IMR-90 (cell line): ENCODE results near the gene KRT36. TPM values are rescaled to one million over a fixed set of nuclear protein-coding genes. Genes with fewer than 3 reads are reported as not detected.

Experiments used
- ATAC-seq: fragments of 200-7000 bp; cut with Tn5 transposase; 2 replicates; pipeline ENCODE4 v1.9.1; 2020; ENCODE audit warnings: low read depth, mild to moderate bottlenecking, moderate library complexity
- BruUV-seq: library from RNA; stranded (reverse); fragments of 400-500 nt; replicated peaks from 2 replicates; lab custom pipeline; 2021; lab: Mats Ljungman, UMichigan
- CTCF ChIA-PET: fragments of 300-600 bp; formaldehyde crosslinking; extraction: SDS; loops from one replicate; lab custom pipeline; 2021; ENCODE audit warnings: antibody characterized with exemption; lab: Yijun Ruan, JAX
- POLR2A ChIA-PET: fragments of 300-600 bp; sonication (Branson Sonifier 250); formaldehyde crosslinking; loops from one replicate; lab custom pipeline; 2022; ENCODE audit warnings: antibody characterized with exemption; ENCODE audit not compliant: unreplicated experiment; lab: Charles Lee
- DNase-seq: peaks from one replicate; pipeline ENCODE4 v3.0.0; 2013
- H2AFZ ChIP-seq: replicated peaks from 2 replicates; pipeline ENCODE3; 2013; ENCODE audit warnings: low read length, mild to moderate bottlenecking; ENCODE audit not compliant: poor library complexity
- H2AK5ac ChIP-seq: 2 replicates; pipeline ENCODE4 v1.6.1; 2013; ENCODE audit warnings: low read depth, low read length, inconsistent platforms
- H2AK9ac ChIP-seq: replicated peaks from 2 replicates; pipeline ENCODE3; 2013; ENCODE audit warnings: mild to moderate bottlenecking, low read depth, low read length, moderate library complexity; ENCODE audit not compliant: poor library complexity
- H2BK120ac ChIP-seq: 2 replicates; pipeline ENCODE4 v1.6.1; 2013; ENCODE audit warnings: low read depth, low read length, inconsistent platforms
- H2BK15ac ChIP-seq: 3 replicates; pipeline ENCODE4 v1.6.1; 2013; ENCODE audit warnings: low read depth, low read length, inconsistent platforms
- H2BK20ac ChIP-seq: 2 replicates; pipeline ENCODE4 v1.6.1; 2013; ENCODE audit warnings: low read depth, mild to moderate bottlenecking, inconsistent platforms, low read length, moderate library complexity
- H2BK5ac ChIP-seq: 2 replicates; pipeline ENCODE4 v1.6.1; 2013; ENCODE audit warnings: mild to moderate bottlenecking, low read depth, low read length, inconsistent platforms; ENCODE audit not compliant: poor library complexity, severe bottlenecking
- H3K14ac ChIP-seq: replicated peaks from 2 replicates; pipeline ENCODE4 v1.6.1; 2013; ENCODE audit warnings: low read depth, low read length, inconsistent platforms
- H3K18ac ChIP-seq: 2 replicates; pipeline ENCODE4 v1.6.1; 2013; ENCODE audit warnings: low read depth, low read length, control low read depth
- H3K23ac ChIP-seq: 2 replicates; pipeline ENCODE4 v1.6.1; 2013; ENCODE audit warnings: low read depth, low read length, inconsistent platforms
- H3K27ac ChIP-seq: 2 replicates; pipeline ENCODE4 v1.5.1; 2013; ENCODE audit warnings: mild to moderate bottlenecking, control low read depth, low read length; ENCODE audit not compliant: insufficient read depth
- H3K27me3 ChIP-seq: 2 replicates; pipeline ENCODE4 v1.6.1; 2013; ENCODE audit warnings: low read length; ENCODE audit not compliant: control insufficient read depth, insufficient read depth
- H3K36me3 ChIP-seq: 2 replicates; pipeline ENCODE4 v1.6.1; 2013; ENCODE audit warnings: low read length, mixed read lengths; ENCODE audit not compliant: control insufficient read depth, insufficient read depth
- H3K4ac ChIP-seq: 2 replicates; pipeline ENCODE4 v1.6.1; 2013; ENCODE audit warnings: low read depth, low read length, inconsistent platforms
- H3K4me1 ChIP-seq: 2 replicates; pipeline ENCODE4 v1.6.1; 2013; ENCODE audit warnings: low read length, mixed read lengths; ENCODE audit not compliant: control insufficient read depth, insufficient read depth
- H3K4me2 ChIP-seq: 2 replicates; pipeline ENCODE4 v1.6.1; 2013; ENCODE audit warnings: low read depth, mild to moderate bottlenecking, control low read depth, low read length, moderate library complexity
- H3K4me3 ChIP-seq: 2 replicates; pipeline ENCODE4 v1.5.1; 2013; ENCODE audit warnings: low read depth, mild to moderate bottlenecking, control low read depth, low read length, moderate library complexity; ENCODE audit not compliant: insufficient read depth
- H3K56ac ChIP-seq: 2 replicates; pipeline ENCODE4 v1.6.1; 2013; ENCODE audit warnings: low read length, inconsistent platforms; ENCODE audit not compliant: insufficient read depth; ENCODE audit errors: extremely low read depth
- H3K79me1 ChIP-seq, 2 experiments: 2 replicates each; pipeline ENCODE4 v1.6.1; 2013; ENCODE audit warnings: low read length in 2 of 2, inconsistent platforms in 1 of 2, low read depth in 1 of 2
- H3K9ac ChIP-seq: 2 replicates; pipeline ENCODE4 v1.6.1; 2013; ENCODE audit warnings: low read depth, low read length, control low read depth
- H3K9me1 ChIP-seq: 2 replicates; pipeline ENCODE4 v1.6.1; 2013; ENCODE audit warnings: low read length, inconsistent platforms; ENCODE audit not compliant: insufficient read depth
- H3K9me3 ChIP-seq: 2 replicates; pipeline ENCODE4 v1.6.1; 2013; ENCODE audit warnings: low read length; ENCODE audit not compliant: control insufficient read depth, insufficient read depth
- H4K20me1 ChIP-seq: 2 replicates; pipeline ENCODE4 v1.6.1; 2013; ENCODE audit warnings: low read length, inconsistent platforms; ENCODE audit not compliant: insufficient read depth
- H4K5ac ChIP-seq: 2 replicates; pipeline ENCODE4 v1.6.1; 2013; ENCODE audit warnings: mild to moderate bottlenecking, low read depth, low read length, control low read depth
- H4K8ac ChIP-seq, 2 experiments: 2 replicates each; pipeline ENCODE4 v1.6.1; 2013; ENCODE audit warnings: low read depth in 2 of 2, low read length in 2 of 2, control low read depth in 1 of 2, inconsistent platforms in 1 of 2
- H4K91ac ChIP-seq: 2 replicates; pipeline ENCODE4 v1.6.1; 2013; ENCODE audit warnings: low read depth, low read length, inconsistent platforms; ENCODE audit not compliant: insufficient read depth
- BHLHE40 ChIP-seq: fragments of 150-350 bp; IDR thresholded peaks from 2 replicates; pipeline ENCODE4 v1.6.1; 2016; ENCODE audit warnings: mild to moderate bottlenecking, low read depth, low read length
- CEBPB ChIP-seq: IDR thresholded peaks from 2 replicates; pipeline ENCODE4 v1.6.1; 2012; ENCODE audit warnings: low read depth, low read length, improper control_type of control experiment
- FOS ChIP-seq: fragments of 150-350 bp; IDR thresholded peaks from 2 replicates; pipeline ENCODE4 v1.6.1; 2016; ENCODE audit warnings: low read depth, low read length
- MAFK ChIP-seq: IDR thresholded peaks from 2 replicates; pipeline ENCODE4 v1.6.1; 2012; ENCODE audit warnings: low read depth, low read length, improper control_type of control experiment
- MAZ ChIP-seq: IDR thresholded peaks from 2 replicates; pipeline ENCODE4 v1.6.1; 2012; ENCODE audit warnings: low read depth, mild to moderate bottlenecking, low read length, improper control_type of control experiment, moderate library complexity, borderline replicate concordance
- POLR2A ChIP-seq: IDR thresholded peaks from 2 replicates; pipeline ENCODE4 v1.6.1; 2012; ENCODE audit warnings: mild to moderate bottlenecking, low read depth, low read length
- RAD21 ChIP-seq: IDR thresholded peaks from 2 replicates; pipeline ENCODE4 v1.6.1; 2012; ENCODE audit warnings: low read length, improper control_type of control experiment
- dilution Hi-C: fragments of 300-500 bp; cut with HindIII; formaldehyde crosslinking; loops from one replicate; pipeline ENCODE4 v1.14.3; 2018; ENCODE audit warnings: low sequenced_read_pairs; ENCODE audit not compliant: unreplicated experiment
- in situ Hi-C: fragments of 300-500 bp; cut with MboI; formaldehyde crosslinking; loops from 3 replicates; pipeline ENCODE4 v1.14.3; 2019; ENCODE audit warnings: low sequenced_read_pairs, inconsistent platforms, mixed read lengths
- intact Hi-C: fragments of 100-400 bp; cut with micrococcal nuclease; formaldehyde crosslinking; loops from 2 replicates; pipeline ENCODE4 v1.10.0; 2022
- polyA plus RNA-seq, 3 experiments: library from polyadenylated mRNA; depleted of rRNA; stranded (reverse); fragments of >200 nt; gene quantifications; 2 replicates each; pipeline ENCODE4 v1.2.3, GENCODE V29; 2012; ENCODE audit warnings: low replicate concordance in 1 of 3
- total RNA-seq: library from RNA; depleted of rRNA; stranded (reverse); fragments of >200 nt; gene quantifications from 2 replicates; pipeline ENCODE4 v1.2.3, GENCODE V29; 2012
- TF ChIP-seq, protein P1 (sequence below): fragments of 150-350 bp; IDR thresholded peaks from 2 replicates; pipeline ENCODE4 v1.6.1; 2017; ENCODE audit warnings: mild to moderate bottlenecking, antibody characterized with exemption, low read length, low read depth
- TF ChIP-seq, protein P2 (sequence below): conservative IDR thresholded peaks from 2 replicates; pipeline ENCODE4 v1.5.1; 2012; ENCODE audit warnings: mild to moderate bottlenecking, low read depth, low read length, improper control_type of control experiment

KRT36 gene
- total and polyA plus RNA-seq, 2 of the 4 experiments (the other 2 are of a cell fraction): not detected

DNA sequence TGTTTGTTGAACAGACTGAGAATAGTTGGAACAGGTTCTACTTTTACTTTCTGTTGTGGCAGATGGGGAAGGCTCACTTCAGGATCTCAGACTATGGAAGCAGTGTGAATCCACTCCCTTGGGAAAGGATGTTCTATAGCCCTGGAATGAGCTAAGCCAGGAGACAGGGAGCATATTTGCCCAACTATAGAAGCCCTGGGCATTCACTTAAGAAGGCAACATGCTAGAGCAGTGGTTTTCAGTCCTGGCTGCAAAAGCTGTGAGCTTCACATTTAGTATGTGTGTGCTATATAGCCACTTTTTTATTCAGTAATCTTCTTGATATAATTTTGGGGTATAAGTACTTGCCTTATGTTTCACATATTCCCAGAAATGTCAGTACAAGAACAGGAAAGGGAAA is 21.4 kb downstream of the KRT36 start:
- H2BK120ac ChIP-seq: no peak overlapping the region
- H2BK15ac ChIP-seq: no peak overlapping the region
- H3K4me2 ChIP-seq: no peak overlapping the region
- H3K18ac ChIP-seq: no peak overlapping the region
- no peak overlapping the region for H3K14ac ChIP-seq
- no peak overlapping the region for H3K56ac ChIP-seq
- H3K79me1 ChIP-seq: no peaks in the 10 kb centered on the region
- H3K4ac ChIP-seq: no peak overlapping the region
- no peak overlapping the region for H3K27ac ChIP-seq
- ATAC-seq (no peak), DNase-seq (no peak)
- in situ Hi-C loops (no loop called here), intact Hi-C loops (no loop called here), dilution Hi-C loops (no loop called here)
- H3K36me3 ChIP-seq: no peaks in the 10 kb centered on the region
- BruUV-seq: no TSS peak
- no peak overlapping the region for H3K23ac ChIP-seq
- no peak overlapping the region for H2BK20ac ChIP-seq
- no peak overlapping the region for H4K5ac ChIP-seq
- H2BK5ac ChIP-seq: no peak overlapping the region
- no peak overlapping the region for H3K9ac ChIP-seq
- no peak overlapping the region for H3K4me3 ChIP-seq
- no peak overlapping the region for H2AK5ac ChIP-seq
- H4K20me1 ChIP-seq: no peaks in the 10 kb centered on the region; the same call in 1 of the 2 replicates
- TF ChIP-seq BHLHE40 (no peak), FOS (no peak), RAD21 (no peak), MAFK (no peak), MAZ (no peak), POLR2A (no peak), CEBPB (no peak)
- TF ChIP-seq, protein P1, sequence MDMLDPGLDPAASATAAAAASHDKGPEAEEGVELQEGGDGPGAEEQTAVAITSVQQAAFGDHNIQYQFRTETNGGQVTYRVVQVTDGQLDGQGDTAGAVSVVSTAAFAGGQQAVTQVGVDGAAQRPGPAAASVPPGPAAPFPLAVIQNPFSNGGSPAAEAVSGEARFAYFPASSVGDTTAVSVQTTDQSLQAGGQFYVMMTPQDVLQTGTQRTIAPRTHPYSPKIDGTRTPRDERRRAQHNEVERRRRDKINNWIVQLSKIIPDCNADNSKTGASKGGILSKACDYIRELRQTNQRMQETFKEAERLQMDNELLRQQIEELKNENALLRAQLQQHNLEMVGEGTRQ: no peak
- TF ChIP-seq, protein P2, sequence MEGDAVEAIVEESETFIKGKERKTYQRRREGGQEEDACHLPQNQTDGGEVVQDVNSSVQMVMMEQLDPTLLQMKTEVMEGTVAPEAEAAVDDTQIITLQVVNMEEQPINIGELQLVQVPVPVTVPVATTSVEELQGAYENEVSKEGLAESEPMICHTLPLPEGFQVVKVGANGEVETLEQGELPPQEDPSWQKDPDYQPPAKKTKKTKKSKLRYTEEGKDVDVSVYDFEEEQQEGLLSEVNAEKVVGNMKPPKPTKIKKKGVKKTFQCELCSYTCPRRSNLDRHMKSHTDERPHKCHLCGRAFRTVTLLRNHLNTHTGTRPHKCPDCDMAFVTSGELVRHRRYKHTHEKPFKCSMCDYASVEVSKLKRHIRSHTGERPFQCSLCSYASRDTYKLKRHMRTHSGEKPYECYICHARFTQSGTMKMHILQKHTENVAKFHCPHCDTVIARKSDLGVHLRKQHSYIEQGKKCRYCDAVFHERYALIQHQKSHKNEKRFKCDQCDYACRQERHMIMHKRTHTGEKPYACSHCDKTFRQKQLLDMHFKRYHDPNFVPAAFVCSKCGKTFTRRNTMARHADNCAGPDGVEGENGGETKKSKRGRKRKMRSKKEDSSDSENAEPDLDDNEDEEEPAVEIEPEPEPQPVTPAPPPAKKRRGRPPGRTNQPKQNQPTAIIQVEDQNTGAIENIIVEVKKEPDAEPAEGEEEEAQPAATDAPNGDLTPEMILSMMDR: no peak
- H3K9me1 ChIP-seq: no peaks in the 10 kb centered on the region
- H3K9me3 ChIP-seq: peaks cover 20% of the 10 kb centered on the region
- H4K8ac ChIP-seq: no peak overlapping the region
- H2AK9ac ChIP-seq: no peak overlapping the region
- CTCF ChIA-PET: no interaction called here
- no peak overlapping the region for H4K91ac ChIP-seq
- H3K27me3 ChIP-seq: peaks cover 24% of the 10 kb centered on the region
- POLR2A ChIA-PET: no interaction called here
- peaks cover 8% of the 10 kb centered on the region for H3K4me1 ChIP-seq
- H2AFZ ChIP-seq: no peak overlapping the region
